Loucy (cell line): ENCODE measurements around the gene GDF9.

Experiments used
- H2AFZ ChIP-seq: fragments of 200-600 bp; sonication (generic); 2 replicates; pipeline ENCODE4 v1.6.0; 2016; ENCODE audit warnings: antibody characterized with exemption, mild to moderate bottlenecking, low read length, moderate library complexity
- H3F3A ChIP-seq: fragments of 200-600 bp; 2 replicates; pipeline ENCODE4 v1.6.0; 2016; ENCODE audit warnings: antibody characterized with exemption, low read depth, mild to moderate bottlenecking
- H3K27me3 ChIP-seq: fragments of 200-600 bp; sonication (generic); 2 replicates; pipeline ENCODE4 v1.6.1; 2014; ENCODE audit warnings: low read length, mild to moderate bottlenecking; ENCODE audit not compliant: insufficient read depth, poor library complexity, severe bottlenecking
- H3K36me3 ChIP-seq: fragments of 200-600 bp; sonication (generic); 2 replicates; pipeline ENCODE4 v1.6.1; 2016; ENCODE audit warnings: low read length; ENCODE audit not compliant: insufficient read depth
- H3K4me1 ChIP-seq: fragments of 200-600 bp; sonication (generic); 2 replicates; pipeline ENCODE4 v1.5.1; 2014; ENCODE audit warnings: low read length, mild to moderate bottlenecking; ENCODE audit not compliant: insufficient read depth, poor library complexity, severe bottlenecking
- H3K4me2 ChIP-seq: fragments of 200-600 bp; sonication (generic); 2 replicates; pipeline ENCODE4 v1.6.0; 2014; ENCODE audit warnings: antibody characterized with exemption, low read length, low read depth, mild to moderate bottlenecking; ENCODE audit not compliant: poor library complexity, severe bottlenecking
- H3K4me3 ChIP-seq: fragments of 200-600 bp; sonication (generic); 2 replicates; pipeline ENCODE4 v1.5.1; 2014; ENCODE audit warnings: low read length, mild to moderate bottlenecking, mixed read lengths; ENCODE audit not compliant: poor library complexity, severe bottlenecking
- H3K79me2 ChIP-seq: fragments of 200-600 bp; sonication (generic); 2 replicates; pipeline ENCODE4 v1.6.1; 2014; ENCODE audit warnings: low read length; ENCODE audit not compliant: insufficient read depth
- H3K9ac ChIP-seq: fragments of 200-600 bp; sonication (generic); 2 replicates; pipeline ENCODE4 v1.6.0; 2014; ENCODE audit warnings: mild to moderate bottlenecking, low read depth, low read length, moderate library complexity; ENCODE audit not compliant: poor library complexity, severe bottlenecking
- H3K9me2 ChIP-seq: fragments of 200-600 bp; sonication (generic); replicated peaks from 2 replicates; pipeline ENCODE4 v1.6.1; 2016; ENCODE audit warnings: low read depth, low read length, mixed read lengths
- H3K9me3 ChIP-seq: fragments of 200-600 bp; sonication (generic); 2 replicates; pipeline ENCODE4 v1.6.1; 2014; ENCODE audit warnings: mild to moderate bottlenecking, antibody characterized with exemption, low read length, low read depth; ENCODE audit not compliant: insufficient read depth
- H4K20me1 ChIP-seq: fragments of 200-600 bp; sonication (generic); 2 replicates; pipeline ENCODE4 v1.6.0; 2014; ENCODE audit warnings: antibody characterized with exemption, low read length, mild to moderate bottlenecking; ENCODE audit not compliant: insufficient read depth, poor library complexity, severe bottlenecking
- EZH2phosphoT487 ChIP-seq: fragments of 200-600 bp; IDR thresholded peaks from 2 replicates; pipeline ENCODE4 v1.6.1; 2018; ENCODE audit warnings: antibody characterized with exemption, mild to moderate bottlenecking, moderate library complexity, borderline replicate concordance
- TF ChIP-seq, protein P1 (sequence below): fragments of 200-600 bp; sonication (generic); conservative IDR thresholded peaks from 2 replicates; pipeline ENCODE4 v1.5.1; 2014; ENCODE audit warnings: mild to moderate bottlenecking, antibody characterized with exemption, low read length

GDF9 gene

DNA sequence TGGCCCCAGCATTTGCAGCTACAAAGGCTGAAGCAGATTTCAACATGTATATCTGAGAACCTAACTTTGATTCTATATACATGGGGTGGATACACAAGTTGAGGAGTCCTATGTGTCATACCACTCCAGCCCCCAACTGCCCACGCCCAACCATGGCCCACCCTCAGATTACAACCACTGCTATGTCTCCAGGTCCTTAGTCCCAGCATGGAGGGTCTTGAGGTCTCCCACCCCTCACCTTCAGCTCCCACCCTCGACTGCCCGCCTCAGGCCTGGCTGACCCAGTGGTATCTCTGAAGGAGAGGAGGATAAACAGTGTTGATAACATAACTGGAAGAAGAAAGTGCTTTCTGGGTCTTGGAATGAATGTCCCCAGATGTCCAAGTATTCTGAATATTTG lies 44.9 kb downstream of the GDF9 start:
- no peaks in the 10 kb centered on the region for H3K36me3 ChIP-seq
- H3K4me2 ChIP-seq: no peak overlapping the region
- no peaks in the 10 kb centered on the region for H3K9me3 ChIP-seq
- H3K27me3 ChIP-seq: no peaks in the 10 kb centered on the region
- no peak overlapping the region for H2AFZ ChIP-seq
- H3K9ac ChIP-seq: no peak overlapping the region
- no peak overlapping the region for H3K4me3 ChIP-seq
- no peaks in the 10 kb centered on the region for H4K20me1 ChIP-seq
- no peaks in the 10 kb centered on the region for H3K4me1 ChIP-seq
- no peaks in the 10 kb centered on the region for H3K9me2 ChIP-seq
- H3F3A ChIP-seq: no peaks in the 10 kb centered on the region
- TF ChIP-seq, protein P1, sequence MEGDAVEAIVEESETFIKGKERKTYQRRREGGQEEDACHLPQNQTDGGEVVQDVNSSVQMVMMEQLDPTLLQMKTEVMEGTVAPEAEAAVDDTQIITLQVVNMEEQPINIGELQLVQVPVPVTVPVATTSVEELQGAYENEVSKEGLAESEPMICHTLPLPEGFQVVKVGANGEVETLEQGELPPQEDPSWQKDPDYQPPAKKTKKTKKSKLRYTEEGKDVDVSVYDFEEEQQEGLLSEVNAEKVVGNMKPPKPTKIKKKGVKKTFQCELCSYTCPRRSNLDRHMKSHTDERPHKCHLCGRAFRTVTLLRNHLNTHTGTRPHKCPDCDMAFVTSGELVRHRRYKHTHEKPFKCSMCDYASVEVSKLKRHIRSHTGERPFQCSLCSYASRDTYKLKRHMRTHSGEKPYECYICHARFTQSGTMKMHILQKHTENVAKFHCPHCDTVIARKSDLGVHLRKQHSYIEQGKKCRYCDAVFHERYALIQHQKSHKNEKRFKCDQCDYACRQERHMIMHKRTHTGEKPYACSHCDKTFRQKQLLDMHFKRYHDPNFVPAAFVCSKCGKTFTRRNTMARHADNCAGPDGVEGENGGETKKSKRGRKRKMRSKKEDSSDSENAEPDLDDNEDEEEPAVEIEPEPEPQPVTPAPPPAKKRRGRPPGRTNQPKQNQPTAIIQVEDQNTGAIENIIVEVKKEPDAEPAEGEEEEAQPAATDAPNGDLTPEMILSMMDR: no peak
- no peak for TF ChIP-seq EZH2phosphoT487
- H3K79me2 ChIP-seq: no peaks in the 10 kb centered on the region

DNA sequence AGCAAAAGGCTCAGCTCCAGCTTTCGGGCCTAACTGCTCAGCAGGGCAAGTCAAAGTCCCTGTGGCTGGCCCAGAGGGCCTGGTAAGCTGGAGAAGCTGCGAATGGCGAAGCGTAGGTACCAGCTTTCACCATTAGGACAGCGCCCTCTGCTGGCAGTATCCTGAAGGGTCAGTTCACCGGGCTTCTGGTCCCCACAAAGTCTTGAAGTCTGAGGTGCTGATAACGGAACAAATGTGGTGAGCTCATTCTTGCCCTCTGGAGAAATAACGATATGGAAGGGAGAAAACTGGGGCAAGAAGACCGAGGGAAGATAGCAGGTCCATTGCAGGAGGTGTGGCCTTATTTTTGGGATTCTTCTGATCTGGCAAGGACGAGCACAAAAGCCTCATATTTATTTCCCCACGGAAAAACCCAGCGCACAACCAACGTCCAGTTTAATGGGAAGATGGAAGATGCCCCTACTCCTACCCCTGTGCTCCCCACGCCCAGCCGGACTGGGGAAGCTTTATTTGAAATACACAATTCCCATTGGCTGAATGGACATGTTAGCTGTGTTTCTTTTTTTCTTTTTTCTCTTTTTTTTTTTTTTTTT lies 46.0 kb downstream of the GDF9 start:
- no peaks in the 10 kb centered on the region for H3K27me3 ChIP-seq
- H3K4me1 ChIP-seq: no peaks in the 10 kb centered on the region
- TF ChIP-seq, protein P1: peak; percentile 69
- no peak for TF ChIP-seq EZH2phosphoT487
- H3K36me3 ChIP-seq: no peaks in the 10 kb centered on the region
- no peak overlapping the region for H2AFZ ChIP-seq
- no peaks in the 10 kb centered on the region for H3K9me3 ChIP-seq
- H3K4me2 ChIP-seq: no peak overlapping the region
- no peaks in the 10 kb centered on the region for H3K79me2 ChIP-seq
- H3K9me2 ChIP-seq: no peaks in the 10 kb centered on the region
- H4K20me1 ChIP-seq: no peaks in the 10 kb centered on the region
- H3K9ac ChIP-seq: no peak overlapping the region
- H3K4me3 ChIP-seq: no peak overlapping the region
- H3F3A ChIP-seq: no peaks in the 10 kb centered on the region

DNA sequence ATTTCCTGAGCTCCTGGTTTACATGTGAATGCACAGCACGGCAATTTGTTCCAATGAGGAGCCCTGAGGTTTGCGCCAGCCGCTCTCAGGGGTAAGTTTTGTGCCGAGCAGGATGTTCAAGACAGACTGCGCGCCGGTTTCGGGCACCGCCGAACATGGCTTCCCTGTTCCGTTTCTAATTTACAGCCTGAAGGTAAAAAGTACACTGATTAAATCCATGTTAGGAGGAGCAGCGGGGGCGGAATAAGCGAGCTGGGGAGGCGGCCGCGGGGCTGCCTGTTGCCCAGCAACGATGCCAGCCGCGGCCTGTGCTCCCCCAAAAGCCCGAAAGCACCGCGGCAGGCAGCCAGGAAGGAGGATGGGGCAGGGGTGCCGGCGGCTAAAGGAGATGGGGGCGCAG lies 46.8 kb downstream of the GDF9 start:
- H3K9me3 ChIP-seq: no peaks in the 10 kb centered on the region
- no peaks in the 10 kb centered on the region for H3K27me3 ChIP-seq
- H3K79me2 ChIP-seq: no peaks in the 10 kb centered on the region
- no peak overlapping the region for H3K4me3 ChIP-seq
- TF ChIP-seq EZH2phosphoT487: no peak
- TF ChIP-seq, protein P1: no peak
- H4K20me1 ChIP-seq: no peaks in the 10 kb centered on the region
- H3K36me3 ChIP-seq: no peaks in the 10 kb centered on the region
- H3K9ac ChIP-seq: no peak overlapping the region
- H3K9me2 ChIP-seq: no peaks in the 10 kb centered on the region
- no peak overlapping the region for H2AFZ ChIP-seq
- H3F3A ChIP-seq: no peaks in the 10 kb centered on the region
- H3K4me2 ChIP-seq: no peak overlapping the region
- no peaks in the 10 kb centered on the region for H3K4me1 ChIP-seq
